Gastroesophageal sphincter (tissue), 2 donors: ENCODE results near the gene PRKAG2.

ENCODE experiments used
- EP300 ChIP-seq: sonication (generic); formaldehyde crosslinking; IDR thresholded peaks from one replicate; pipeline ENCODE4 v1.6.1; 2017; ENCODE audit warnings: antibody characterized with exemption, mild to moderate bottlenecking
- POLR2AphosphoS5 ChIP-seq: sonication (generic); formaldehyde crosslinking; IDR thresholded peaks from one replicate; pipeline ENCODE4 v1.6.1; 2017; ENCODE audit warnings: antibody characterized with exemption

DNA sequence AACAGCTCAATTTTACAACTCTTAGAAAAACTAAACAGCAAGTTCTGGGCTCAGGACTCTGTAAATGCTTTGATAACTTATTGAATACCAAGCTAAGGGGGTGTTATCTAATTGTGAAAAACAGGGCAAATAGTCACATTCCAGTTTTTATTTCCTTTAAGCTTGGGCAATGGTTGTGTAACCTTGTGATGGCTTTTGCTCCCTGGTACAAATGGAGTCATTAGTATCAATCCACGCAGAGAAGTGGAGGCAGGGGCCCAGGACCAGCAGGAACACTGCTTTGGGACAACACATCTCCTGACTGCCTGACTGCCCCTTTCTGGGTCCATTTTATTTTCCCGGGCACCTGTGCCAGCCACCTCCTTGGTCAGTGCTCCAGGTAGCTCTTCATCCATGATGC, 5.8 kb upstream of the PRKAG2 start:
- TF ChIP-seq EP300, result no peak
- TF ChIP-seq POLR2AphosphoS5, result no peak
